Endothelial cell of umbilical vein (primary cell): ENCODE results near the gene TCF7.

Experiments
- CTCF ChIP-seq, 2 donors: IDR thresholded peaks; 1 replicate in 1 of 2; 2 replicates in 1 of 2; pipeline ENCODE4 v1.5.1; 2011; ENCODE audit warnings: low read length in 2 of 2, mild to moderate bottlenecking in 2 of 2, moderate library complexity in 2 of 2, control low read depth in 1 of 2, inconsistent platforms in 1 of 2, low read depth in 1 of 2; ENCODE audit not compliant: insufficient read depth in 1 of 2; ENCODE audit errors: extremely low read depth in 1 of 2
- EZH2 ChIP-seq: IDR thresholded peaks from 2 replicates; pipeline ENCODE4 v1.6.1; 2012; ENCODE audit warnings: borderline replicate concordance, low read depth, mild to moderate bottlenecking, moderate library complexity, low read length, inconsistent platforms; ENCODE audit not compliant: severe bottlenecking
- JUN ChIP-seq: IDR thresholded peaks from 2 replicates; pipeline ENCODE4 v1.6.1; 2011; ENCODE audit warnings: borderline replicate concordance, low read depth; ENCODE audit not compliant: insufficient read length, insufficient read depth

DNA sequence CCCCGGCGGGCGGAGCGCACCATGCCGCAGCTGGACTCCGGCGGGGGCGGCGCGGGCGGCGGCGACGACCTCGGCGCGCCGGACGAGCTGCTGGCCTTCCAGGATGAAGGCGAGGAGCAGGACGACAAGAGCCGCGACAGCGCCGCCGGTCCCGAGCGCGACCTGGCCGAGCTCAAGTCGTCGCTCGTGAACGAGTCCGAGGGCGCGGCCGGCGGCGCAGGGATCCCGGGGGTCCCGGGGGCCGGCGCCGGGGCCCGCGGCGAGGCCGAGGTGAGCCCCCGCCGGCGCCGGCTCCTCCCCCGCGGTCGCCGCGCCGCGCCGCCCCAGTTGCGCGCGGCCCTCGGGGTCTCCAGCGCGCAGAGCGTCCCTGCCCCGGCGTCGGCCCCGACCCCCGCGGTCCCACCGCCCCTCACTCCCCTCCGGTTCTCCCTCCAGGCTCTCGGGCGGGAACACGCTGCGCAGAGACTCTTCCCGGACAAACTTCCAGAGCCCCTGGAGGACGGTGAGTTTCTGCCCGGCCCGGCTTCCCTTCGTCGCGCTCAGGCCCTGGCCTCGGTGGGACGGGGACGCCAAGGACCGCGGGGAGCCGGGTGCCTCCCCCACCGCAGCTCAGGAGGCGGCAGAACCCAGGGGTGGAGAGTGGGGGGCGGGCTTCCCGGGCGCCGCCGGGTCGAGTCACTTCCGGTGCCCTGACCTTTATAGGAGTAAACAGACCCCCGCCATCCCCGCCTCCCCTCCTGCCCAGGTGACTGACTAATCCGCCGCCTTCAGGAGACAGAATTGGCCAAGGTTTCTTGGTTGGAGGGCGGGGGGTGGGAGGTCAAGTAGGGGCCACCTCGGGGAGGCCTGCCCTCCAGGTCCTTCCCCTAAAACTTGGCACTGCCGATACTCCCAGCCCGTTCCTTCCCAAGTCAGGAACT, 665 bp downstream of the TCF7 start:
- TF ChIP-seq CTCF (IDR thresholded peaks at IDR 0.05; ENCODE audit: extremely low read depth in 1 of 2, insufficient read depth in 1 of 2, low read depth in 1 of 2, low read length in 2 of 2) (no peak), JUN (no peak), EZH2 (no peak)
